Astrocyte (in vitro differentiated cells and primary cell): ENCODE data around the gene PSPN.

Experiments used
- EZH2 ChIP-seq: IDR thresholded peaks from 2 replicates; pipeline ENCODE4 v1.6.1; 2012; ENCODE audit warnings: mild to moderate bottlenecking, low read length, inconsistent platforms; ENCODE audit not compliant: insufficient read depth
- TF ChIP-seq, protein P1 (sequence below): IDR thresholded peaks from 2 replicates; pipeline ENCODE4 v1.5.1; 2011; ENCODE audit warnings: low read depth, mild to moderate bottlenecking, inconsistent platforms, low read length, moderate library complexity; ENCODE audit not compliant: insufficient read depth

GRCh38 chr19:6381030-6381750 is 5.5 kb upstream of the PSPN start:
- TF ChIP-seq, protein P1, sequence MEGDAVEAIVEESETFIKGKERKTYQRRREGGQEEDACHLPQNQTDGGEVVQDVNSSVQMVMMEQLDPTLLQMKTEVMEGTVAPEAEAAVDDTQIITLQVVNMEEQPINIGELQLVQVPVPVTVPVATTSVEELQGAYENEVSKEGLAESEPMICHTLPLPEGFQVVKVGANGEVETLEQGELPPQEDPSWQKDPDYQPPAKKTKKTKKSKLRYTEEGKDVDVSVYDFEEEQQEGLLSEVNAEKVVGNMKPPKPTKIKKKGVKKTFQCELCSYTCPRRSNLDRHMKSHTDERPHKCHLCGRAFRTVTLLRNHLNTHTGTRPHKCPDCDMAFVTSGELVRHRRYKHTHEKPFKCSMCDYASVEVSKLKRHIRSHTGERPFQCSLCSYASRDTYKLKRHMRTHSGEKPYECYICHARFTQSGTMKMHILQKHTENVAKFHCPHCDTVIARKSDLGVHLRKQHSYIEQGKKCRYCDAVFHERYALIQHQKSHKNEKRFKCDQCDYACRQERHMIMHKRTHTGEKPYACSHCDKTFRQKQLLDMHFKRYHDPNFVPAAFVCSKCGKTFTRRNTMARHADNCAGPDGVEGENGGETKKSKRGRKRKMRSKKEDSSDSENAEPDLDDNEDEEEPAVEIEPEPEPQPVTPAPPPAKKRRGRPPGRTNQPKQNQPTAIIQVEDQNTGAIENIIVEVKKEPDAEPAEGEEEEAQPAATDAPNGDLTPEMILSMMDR = no peak
- no peak for TF ChIP-seq EZH2
